ENCODE results near the gene MRGPRG. TPM values are rescaled to one million over a fixed set of nuclear protein-coding genes. Genes with fewer than 3 reads are reported as not detected.

MRGPRG gene
- total RNA-seq, 1 donor from 2014 or later: not detected

DNA sequence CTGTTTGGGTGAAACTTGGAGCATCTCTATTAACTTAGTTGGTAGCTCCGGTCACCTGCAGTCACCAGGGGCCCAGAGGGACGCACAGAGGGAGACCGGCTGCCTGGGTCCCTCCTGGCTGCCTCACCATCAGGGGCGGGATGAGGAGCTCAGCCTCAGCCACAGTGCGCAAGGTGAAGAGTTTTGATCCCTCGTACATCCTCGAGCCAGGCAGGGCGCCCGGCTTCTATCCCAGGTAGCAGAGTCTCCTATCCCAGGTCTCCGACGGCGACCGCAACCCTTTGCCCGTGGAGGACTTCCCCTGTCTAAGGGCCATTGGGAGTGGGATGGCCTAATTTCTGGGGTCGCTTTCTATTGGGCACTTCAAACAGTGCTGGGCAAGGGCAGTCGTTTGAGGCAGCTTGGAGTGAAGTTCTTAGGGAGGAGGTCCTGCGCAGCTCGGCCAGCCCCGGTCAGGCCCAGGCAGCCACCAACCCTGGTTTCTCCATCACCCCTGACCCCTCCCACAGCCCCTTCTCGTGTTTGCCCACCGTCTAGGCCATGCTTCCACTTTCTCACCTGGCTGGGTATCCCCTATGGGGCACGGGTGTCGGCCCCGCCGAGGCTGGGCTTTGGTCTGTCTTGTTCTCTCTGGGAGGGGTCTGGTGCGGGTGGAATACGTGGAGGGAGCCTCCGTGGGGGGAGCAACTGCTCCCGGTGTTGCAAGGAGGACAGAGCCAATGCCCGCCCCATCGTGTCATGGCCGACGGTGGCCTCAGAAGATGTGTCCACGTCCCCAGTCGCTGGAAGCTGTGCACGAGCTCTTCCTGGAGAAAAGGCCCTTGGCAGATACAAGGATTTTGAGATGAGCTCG, 3.6 kb upstream of the MRGPRG start:
- FAIRE-seq (no peak), DNase-seq (ENCODE audit: low read depth) (no peak)
- H3K27me3 ChIP-seq (ENCODE audit: control insufficient read depth, insufficient read depth, low read length): peaks cover 11% of the 10 kb centered on the region
- TF ChIP-seq, protein P1, sequence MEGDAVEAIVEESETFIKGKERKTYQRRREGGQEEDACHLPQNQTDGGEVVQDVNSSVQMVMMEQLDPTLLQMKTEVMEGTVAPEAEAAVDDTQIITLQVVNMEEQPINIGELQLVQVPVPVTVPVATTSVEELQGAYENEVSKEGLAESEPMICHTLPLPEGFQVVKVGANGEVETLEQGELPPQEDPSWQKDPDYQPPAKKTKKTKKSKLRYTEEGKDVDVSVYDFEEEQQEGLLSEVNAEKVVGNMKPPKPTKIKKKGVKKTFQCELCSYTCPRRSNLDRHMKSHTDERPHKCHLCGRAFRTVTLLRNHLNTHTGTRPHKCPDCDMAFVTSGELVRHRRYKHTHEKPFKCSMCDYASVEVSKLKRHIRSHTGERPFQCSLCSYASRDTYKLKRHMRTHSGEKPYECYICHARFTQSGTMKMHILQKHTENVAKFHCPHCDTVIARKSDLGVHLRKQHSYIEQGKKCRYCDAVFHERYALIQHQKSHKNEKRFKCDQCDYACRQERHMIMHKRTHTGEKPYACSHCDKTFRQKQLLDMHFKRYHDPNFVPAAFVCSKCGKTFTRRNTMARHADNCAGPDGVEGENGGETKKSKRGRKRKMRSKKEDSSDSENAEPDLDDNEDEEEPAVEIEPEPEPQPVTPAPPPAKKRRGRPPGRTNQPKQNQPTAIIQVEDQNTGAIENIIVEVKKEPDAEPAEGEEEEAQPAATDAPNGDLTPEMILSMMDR (IDR thresholded peaks at IDR 0.05; ENCODE audit: insufficient read depth, low read length, severe bottlenecking): no peak
- H3K4me3 ChIP-seq (ENCODE audit: low read depth, low read length): no peak overlapping the region
- H3K36me3 ChIP-seq (ENCODE audit: control insufficient read depth, insufficient read depth, low read length): no peaks in the 10 kb centered on the region

DNA sequence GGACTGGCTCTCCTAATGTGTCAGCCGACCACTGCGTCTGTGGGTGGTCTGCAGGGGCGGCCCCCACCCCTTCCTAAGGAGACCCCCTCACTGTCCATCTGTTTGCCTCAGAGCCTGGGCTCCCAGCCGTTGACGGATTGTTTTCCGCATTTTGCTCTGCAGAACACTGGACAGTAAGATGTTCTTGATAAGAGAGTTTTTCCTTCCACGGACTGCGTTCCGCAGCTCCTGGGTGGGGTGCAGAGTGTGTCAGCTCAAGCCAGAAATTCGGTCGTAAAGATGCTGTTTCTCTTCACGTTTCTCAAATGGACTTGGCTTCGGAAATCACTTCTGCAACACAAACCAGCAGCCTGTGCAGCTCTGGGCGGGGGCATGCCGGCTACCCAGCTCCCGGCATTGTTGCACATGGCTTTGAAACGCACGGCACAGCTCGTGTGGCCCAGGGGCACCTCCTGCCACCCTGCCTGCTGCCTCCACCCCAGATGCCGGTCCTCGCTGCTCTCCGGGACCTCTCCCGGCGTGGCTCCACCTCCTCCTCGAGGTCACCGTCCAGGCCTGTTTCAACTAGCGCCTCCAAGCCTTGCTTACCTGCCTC, 2.9 kb upstream of the MRGPRG start:
- FAIRE-seq (peak; percentile 75), DNase-seq (ENCODE audit: low read depth) (no peak)
- Histone ChIP-seq H3K27me3 (ENCODE audit: control insufficient read depth, insufficient read depth, low read length) (peaks cover 11% of the 10 kb centered on the region), H3K36me3 (ENCODE audit: control insufficient read depth, insufficient read depth, low read length) (no peaks in the 10 kb centered on the region), H3K4me3 (ENCODE audit: low read depth, low read length) (no peak overlapping the region)
- TF ChIP-seq, protein P1 (IDR thresholded peaks at IDR 0.05; ENCODE audit: insufficient read depth, low read length, severe bottlenecking): no peak

DNA sequence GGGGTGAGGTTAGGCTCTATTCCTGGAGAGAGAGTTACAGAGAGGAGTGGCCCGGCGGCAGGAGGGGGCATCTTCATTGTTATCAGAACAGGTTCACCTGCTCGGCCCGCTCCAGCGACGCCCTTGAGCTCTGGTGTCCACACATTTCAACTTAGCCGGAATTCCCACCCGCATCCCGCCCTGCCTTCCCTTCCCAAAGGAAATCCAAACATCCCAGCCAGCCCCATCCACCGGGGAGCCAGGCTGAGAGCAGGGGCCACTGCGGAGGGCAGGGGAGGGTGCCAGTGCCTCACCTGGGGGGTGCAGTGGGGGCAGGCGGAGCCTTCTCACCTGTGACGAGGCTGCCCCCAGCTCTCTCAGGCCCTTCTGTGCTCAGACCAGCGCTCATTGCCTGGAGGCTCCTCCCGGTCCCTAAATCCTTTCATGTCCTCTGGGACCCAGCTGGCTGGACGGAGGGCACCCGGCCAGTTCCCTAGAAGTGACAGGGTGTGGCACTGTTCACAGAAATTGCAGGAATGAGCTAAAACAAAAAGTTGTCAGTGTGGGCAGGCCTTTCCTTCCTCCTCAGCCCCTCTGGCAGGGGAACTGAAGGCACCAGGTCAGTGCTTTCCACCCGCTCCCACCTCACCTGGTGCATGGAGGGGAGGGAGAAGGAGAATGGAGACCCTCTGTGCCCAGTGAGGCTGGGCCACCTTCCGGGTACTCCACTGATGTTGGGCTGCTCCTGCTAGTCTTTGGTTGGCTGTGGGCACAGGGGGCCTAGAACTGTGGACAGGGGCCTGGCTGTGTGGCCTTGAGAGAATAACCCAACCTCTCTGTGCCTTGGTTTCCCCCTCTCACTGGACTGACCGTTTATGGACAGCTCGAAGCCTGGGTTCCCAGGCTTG, 2.2 kb upstream of the MRGPRG start:
- H3K36me3 ChIP-seq (ENCODE audit: control insufficient read depth, insufficient read depth, low read length): no peaks in the 10 kb centered on the region
- TF ChIP-seq, protein P1 (IDR thresholded peaks at IDR 0.05; ENCODE audit: insufficient read depth, low read length, severe bottlenecking): no peak
- H3K4me3 ChIP-seq (ENCODE audit: low read depth, low read length): no peak overlapping the region
- peaks cover 11% of the 10 kb centered on the region for H3K27me3 ChIP-seq (ENCODE audit: control insufficient read depth, insufficient read depth, low read length)
- DNase-seq (ENCODE audit: low read depth) (no peak), FAIRE-seq (no peak)

DNA sequence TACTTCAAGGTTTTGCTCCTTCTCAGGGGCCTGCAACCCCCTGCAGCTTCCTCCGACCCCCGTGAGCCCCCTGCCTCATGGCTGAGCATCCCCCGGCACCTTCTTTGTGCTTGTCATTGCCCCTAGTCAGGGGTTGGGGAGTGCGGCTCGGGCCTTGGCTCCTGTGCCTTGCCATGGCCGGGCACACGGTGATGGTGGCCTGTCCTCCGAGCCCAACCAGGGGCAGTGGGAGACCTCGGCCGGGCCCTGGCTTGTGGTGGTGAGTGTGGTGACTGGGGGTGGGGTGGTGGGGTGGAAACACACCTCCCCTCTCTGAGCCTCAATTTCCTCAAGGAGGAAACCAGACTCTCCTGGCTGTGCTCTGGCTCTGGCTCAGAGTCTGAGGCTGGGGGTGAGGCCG, 1.5 kb upstream of the MRGPRG start:
- Histone ChIP-seq H3K4me3 (ENCODE audit: low read depth, low read length) (no peak overlapping the region), H3K36me3 (ENCODE audit: control insufficient read depth, insufficient read depth, low read length) (no peaks in the 10 kb centered on the region), H3K27me3 (ENCODE audit: control insufficient read depth, insufficient read depth, low read length) (peaks cover 11% of the 10 kb centered on the region)
- TF ChIP-seq, protein P1 (IDR thresholded peaks at IDR 0.05; ENCODE audit: insufficient read depth, low read length, severe bottlenecking): no peak
- FAIRE-seq: no peak
- DNase-seq (ENCODE audit: low read depth): no peak

DNA sequence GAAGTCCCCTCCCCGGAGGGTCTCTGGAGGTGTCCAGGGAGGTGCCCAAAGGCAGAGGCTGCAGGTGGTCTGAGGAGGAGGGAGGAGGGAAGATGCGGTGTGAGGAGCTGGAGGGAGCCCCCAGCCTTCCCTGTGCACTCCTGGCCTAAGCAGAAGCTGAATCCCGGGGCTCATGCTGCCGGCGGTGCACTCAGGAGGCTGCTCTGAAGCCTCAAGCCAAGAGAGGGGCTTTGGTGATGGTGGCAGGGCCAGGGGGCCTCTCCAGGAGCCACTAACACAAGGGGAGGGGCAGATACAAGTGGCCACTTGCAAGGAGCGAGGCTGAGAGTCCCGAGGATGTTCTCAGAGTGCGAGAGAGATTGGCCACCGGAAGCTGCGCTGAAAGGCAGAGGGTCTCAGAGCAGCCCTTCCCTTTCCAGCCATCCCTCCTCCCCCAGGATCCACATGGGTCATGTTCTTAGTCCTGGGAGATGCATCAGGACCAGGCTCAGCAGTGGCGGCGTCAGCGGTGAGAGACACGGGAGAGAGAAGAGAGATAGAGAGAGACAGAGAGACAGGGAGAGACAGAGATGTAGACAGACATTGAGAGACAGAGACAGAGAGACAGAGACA, 774 bp upstream of the MRGPRG start:
- no peak for FAIRE-seq
- DNase-seq (ENCODE audit: low read depth): no peak
- Histone ChIP-seq H3K36me3 (ENCODE audit: control insufficient read depth, insufficient read depth, low read length) (no peaks in the 10 kb centered on the region), H3K27me3 (ENCODE audit: control insufficient read depth, insufficient read depth, low read length) (peaks cover 11% of the 10 kb centered on the region), H3K4me3 (ENCODE audit: low read depth, low read length) (no peak overlapping the region)
- TF ChIP-seq, protein P1 (IDR thresholded peaks at IDR 0.05; ENCODE audit: insufficient read depth, low read length, severe bottlenecking): no peak
